ENCODE measurements around the gene COL20A1.
A peak's percentile ranks its signal among the peaks of the same experiment; 100 is the strongest.

COL20A1 gene

DNA sequence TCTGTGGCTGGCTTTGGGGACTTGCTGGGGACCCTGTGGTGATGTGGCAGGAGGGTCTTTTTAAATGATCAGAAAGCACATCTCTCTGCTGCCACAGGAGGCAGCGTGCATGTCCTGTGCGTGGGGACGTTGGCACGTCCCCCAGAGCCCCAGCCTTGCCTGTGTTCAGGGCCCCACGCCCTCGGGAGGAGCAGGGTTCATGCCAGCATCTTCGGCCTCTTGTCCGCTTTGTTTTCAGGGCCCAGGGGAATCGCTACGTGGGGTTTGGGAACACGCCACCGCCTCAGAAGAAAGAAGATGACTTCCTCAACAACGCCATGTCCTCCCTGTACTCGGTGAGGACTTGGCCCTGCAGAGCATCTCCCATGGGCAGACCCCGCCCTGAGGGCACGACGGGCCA lies 14.3 kb upstream of the COL20A1 start:
- no peak for DNase-seq (ENCODE audit: low read depth in 2 of 2)

DNA sequence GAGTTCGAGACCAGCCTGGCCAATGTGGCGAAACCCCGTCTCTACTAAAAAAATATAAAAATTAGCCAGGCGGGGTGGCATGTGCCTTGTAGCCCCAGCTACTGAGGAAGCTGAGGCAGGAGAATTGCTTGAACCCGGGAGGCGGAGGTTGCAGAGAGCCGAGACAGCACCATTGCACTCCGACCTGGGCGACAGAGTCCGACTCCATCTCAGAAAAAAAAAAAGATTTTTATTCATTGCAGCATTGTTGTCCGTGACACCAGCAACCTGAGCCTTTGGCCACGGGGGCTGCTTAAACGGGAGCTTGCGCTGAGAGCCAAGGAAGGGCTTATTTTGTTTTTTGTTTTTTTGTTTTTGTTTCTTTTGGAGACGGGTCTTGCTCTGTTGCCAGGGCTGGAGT lies 13.1 kb upstream of the COL20A1 start:
- DNase-seq (ENCODE audit: low read depth in 2 of 2), result no peak

DNA sequence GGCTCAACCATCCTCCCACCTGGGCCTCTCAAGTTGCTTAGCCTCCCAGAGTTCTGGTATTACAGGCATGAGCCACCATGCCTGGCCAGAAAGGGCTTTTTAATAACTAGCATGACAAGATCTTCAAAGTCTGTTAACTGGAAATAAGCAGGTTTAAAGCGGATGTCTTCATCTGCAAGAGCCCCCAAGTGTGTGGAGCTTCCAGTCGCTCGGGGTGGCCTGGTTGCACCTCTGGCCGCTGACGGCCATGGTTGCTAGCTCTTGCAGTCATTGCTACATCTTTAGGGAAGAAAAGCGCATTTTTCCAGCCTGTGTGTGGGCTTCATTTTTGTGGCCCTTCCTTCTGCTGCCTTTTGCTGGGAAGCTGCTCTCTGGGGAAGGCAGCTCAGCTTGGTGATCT lies 12.6 kb upstream of the COL20A1 start:
- DNase-seq (ENCODE audit: low read depth in 2 of 2), result no peak

DNA sequence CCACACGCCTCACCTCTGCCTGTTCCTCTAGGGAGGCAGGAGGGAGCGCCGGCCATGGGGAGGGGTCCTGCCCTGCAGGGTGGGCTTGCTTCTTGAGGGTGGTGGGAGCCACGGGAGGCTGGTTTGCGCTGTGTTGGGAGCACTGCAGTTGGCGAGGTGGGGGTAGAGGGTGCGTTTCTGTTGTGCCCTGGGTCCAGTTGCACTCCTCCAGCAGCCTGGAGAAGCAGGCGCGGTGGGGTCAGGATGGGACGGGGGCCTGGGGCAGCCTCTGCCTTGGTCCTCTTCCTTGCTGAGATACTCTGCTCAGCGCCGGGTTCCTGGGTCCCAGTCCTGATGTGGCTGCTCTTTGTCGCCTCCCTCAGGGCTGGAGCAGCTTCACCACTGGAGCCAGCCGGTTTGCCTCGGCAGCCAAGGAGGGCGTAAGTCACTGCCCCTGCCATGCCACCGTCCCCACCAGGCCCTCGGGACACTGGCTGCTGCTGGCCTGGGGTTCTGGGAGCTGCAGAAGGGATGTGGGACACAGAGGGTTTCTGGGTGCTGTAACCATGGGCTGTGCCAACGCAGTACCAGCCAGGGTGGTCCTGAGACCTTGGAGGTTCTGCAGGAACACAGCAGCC lies 11.9 kb upstream of the COL20A1 start:
- no peak for DNase-seq (ENCODE audit: low read depth in 2 of 2)

DNA sequence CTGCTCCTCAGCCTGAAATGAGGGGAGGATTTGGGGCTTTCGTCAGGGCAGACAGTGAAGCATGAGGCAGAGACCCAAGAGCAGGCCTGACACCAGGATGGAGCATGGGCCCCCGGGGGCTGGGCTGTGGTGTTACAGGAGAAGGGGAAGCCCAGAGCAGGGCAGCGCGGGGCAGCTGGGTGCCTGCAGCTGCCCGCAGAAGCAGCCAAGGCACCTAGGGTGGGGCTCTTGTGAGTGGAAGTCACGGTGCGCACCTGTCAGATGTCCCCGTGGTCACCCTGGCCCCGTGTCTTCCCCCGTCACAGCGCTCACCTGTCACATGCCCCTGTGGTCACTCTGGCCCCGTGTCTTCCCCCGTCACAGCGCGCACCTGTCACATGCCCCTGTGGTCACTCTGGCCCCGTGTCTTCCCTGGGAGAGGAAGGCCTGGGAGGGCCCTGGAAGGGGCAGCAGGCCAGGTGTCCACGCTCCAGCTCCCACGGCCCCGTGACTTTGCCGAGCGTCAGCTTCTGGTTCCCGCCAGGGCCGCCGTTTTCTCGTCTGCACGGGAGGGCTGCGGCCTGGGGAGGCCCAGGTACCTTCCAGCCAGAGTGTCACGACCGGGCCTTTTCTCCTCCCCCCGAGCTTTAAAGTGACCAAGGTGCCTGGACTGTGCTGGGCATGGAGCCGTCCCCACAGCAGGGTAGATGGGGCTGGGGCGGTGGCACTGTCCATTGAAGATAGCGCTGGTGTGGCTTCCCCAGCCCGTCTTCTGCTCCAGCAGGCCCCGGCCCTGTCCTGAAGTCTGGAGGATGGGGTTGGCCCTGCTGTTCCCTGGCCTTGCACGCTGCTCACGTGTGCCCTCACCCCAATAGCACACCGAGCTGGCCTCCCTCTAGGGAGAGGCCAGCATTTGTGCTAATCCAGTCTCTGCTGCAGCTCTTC lies 11.0 kb upstream of the COL20A1 start:
- no peak for DNase-seq (ENCODE audit: low read depth in 2 of 2)

DNA sequence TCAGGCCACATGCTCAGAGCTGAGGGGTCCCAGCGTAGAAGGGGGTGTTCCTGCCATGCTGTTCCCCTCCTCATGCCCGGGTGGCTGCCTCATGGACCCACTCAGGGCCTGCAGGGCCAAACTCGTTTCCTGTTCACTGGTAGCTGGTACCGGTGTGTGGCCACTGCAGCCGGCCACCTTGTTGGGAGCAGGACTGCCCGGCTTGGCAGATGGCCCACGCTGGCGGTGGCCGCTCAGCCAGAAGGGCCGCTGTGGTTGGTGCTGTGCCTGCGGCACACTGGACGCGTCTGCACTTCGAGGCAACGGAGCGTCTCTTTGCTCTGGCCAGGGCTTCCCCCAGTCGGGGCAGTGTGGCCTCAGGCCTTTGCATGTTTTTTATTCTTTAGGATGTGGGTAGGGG lies 10.0 kb upstream of the COL20A1 start:
- no peak for DNase-seq (ENCODE audit: low read depth in 2 of 2)

DNA sequence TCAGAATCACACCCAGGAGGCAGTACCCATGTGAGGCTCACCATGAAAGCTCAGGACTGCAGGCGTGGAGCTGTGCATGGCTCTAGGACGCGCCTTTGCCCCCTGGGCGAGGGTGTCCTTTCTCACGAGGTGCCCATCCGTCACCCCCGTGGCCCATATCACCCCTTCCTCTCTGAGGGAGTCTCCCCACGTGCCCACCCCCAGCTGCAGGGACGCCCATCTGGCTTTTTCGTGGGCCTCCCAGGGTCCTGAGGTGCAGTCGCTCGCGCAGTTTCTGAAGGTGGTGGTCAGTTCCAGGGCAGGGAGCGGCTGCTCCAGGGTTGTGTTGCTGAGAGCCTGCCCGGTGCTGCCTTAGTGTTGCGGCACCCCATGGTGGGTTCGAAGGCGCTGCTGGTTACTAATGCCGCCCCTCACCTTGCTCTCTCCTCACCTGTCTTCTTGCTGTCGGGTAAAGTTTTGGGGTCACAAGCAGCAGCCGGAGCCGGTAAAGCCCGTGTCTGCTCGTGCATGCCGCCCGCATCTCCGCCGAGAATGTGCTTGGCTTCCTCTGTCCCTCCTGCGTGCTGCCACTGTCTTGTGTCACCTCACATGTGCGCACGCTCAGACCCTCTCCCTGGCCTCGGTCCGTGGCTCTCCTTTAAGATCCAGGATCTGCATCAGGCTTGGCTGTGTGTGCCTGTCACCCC lies 9.4 kb upstream of the COL20A1 start:
- no peak for DNase-seq (ENCODE audit: low read depth in 2 of 2)

DNA sequence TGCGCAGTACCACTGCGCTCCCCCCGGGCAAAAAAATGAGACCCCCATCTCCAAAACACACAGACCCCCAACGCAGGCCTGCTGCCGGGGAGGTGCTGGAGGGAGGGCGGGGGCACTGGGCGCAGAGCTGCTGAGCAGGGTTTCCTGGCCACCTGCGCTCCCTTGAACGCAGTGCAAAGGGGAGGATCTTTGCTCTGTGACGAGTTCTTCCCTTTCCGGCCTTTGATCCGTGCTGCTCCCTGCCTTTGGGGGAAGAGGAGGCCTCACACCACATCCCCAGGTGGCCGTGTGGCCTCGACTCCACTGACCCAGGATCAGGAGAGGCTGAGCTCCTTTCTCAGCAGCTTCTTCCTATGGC lies 8.9 kb upstream of the COL20A1 start:
- DNase-seq (ENCODE audit: low read depth in 2 of 2), result no peak

DNA sequence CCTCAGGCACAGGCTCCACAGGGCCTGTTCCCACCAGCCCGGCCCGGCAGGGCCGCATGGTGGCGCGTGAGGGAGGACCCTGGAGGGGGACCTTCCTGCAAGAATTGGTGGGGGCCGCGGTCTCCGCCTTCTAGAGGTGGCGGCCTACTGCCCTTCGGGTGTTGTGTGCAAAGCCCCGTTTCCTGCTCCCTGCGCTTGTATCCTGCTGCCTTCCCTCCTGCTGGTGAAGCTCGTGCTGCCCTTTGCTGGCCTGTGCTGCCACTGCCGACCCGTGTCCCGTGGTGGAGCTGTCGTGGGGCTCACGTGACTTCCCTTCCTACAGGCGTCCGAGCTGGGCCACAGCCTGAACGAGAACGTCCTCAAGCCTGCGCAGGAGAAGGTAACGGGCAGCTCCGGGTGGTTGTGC lies 8.4 kb upstream of the COL20A1 start:
- no peak for DNase-seq (ENCODE audit: low read depth in 2 of 2)

DNA sequence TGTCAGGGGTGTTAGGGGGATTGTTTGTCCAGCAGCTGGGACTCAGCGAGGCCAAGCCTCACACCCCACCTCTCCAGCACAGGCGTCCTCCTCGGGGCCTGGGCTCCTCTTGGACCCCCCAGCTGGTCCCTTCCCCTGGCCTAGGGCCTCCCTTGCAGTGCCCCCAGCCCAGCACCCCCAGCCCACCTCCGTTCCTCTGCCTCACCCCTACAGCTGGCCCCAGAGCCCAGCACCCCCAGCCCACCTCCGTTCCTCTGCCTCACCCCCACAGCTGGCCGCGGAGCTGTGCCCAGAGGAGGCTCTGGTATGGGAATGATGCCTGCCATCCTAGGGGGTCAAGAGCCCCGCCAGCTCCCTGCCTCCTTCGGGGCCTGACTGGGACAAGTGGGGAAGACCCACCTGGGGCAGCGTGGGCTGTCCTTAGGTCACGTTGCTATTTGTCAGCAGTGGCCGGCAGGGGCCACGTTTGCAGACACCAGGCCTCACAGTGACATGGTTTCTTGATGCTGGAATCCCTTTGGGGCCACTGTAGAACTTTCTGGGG lies 7.9 kb upstream of the COL20A1 start:
- DNase-seq (ENCODE audit: low read depth in 2 of 2), result no peak

DNA sequence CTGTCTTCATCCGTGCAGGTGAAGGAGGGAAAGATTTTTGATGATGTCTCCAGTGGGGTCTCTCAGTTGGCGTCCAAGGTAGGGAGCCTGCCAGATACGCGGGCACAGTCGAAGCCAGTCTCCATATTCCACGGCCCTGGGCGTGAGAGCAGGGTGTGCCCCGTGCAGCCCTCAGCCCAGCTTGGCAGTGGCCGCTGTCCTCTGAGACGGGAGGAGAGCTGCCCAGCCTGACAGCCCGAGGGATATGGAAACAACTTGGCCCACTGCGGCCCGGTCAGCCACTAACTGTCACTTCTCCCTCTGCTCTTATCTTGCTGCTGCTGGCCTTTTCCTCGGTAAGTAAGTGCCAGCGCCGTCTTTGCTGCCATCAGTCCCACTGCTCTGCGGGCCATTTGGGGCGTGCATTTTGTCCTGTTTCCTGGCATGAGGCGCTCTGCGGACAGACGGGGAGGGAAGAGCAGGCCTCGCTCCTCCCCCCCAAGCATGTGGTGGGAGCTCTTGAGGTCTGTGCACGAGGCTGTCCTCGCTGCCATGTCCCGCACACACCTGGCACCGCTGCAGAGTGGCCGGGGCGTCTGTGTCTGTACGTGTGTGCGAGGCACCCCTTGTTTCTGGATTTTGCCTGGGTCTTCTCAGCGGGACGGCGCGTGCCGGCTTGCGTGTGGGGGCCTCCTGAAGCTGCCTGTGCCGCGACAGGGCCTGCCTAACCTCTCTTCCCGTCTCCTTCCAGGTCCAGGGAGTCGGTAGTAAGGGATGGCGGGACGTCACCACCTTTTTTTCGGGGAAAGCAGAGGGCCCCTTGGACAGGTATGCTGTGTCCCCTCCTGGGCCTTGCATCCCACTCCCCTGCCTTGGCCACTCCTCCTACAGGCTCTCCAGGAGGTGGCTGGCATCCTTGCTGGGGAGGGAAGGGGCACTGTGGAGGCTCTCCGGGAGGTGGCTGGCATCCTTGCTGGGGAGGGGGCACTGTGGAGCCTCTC lies 7.1 kb upstream of the COL20A1 start:
- no peak for DNase-seq (ENCODE audit: low read depth in 2 of 2)

DNA sequence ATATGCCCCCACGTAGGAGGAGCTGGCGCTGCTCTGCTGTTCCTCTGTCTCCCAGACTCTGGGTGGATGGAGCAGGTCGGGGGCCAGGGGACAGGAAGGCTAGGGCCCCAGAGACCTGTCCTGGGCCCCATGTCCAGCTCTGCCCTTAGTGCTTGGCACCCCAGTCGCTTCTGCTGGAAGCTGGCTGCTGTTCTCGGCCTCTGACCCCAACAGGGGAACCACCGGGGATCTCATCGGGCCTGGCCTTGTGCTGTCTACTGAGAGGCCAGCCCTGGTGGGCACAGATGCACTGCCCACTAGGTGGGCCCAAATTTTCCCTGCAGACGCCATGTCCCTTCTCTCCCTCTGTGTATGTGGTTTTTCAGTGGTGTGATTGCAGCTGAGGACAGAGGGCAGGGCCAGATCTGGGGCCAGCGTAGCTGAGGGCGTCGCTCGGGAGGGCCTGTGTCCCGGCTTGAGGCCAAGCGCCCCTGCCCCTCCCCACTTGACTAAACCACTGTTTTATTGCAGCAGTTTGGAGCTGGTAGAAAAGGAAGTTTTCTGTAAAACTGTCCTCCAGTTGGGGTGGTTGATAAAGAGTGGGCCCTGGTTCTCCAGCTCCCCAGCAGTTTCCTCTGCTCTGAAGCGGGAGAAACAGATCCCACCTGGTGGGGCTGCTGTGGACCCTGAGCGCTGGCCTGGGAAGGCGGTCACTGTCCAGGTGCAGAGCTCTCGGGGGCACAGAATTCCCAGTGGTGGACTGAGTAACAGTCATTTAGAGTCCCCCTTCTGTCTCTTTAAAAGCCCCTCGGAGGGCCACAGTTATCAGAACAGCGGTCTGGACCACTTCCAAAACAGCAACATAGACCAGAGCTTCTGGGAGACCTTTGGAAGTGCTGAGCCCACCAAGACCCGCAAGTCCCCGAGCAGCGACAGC lies 5.9 kb upstream of the COL20A1 start:
- DNase-seq (ENCODE audit: low read depth in 2 of 2), result no peak

DNA sequence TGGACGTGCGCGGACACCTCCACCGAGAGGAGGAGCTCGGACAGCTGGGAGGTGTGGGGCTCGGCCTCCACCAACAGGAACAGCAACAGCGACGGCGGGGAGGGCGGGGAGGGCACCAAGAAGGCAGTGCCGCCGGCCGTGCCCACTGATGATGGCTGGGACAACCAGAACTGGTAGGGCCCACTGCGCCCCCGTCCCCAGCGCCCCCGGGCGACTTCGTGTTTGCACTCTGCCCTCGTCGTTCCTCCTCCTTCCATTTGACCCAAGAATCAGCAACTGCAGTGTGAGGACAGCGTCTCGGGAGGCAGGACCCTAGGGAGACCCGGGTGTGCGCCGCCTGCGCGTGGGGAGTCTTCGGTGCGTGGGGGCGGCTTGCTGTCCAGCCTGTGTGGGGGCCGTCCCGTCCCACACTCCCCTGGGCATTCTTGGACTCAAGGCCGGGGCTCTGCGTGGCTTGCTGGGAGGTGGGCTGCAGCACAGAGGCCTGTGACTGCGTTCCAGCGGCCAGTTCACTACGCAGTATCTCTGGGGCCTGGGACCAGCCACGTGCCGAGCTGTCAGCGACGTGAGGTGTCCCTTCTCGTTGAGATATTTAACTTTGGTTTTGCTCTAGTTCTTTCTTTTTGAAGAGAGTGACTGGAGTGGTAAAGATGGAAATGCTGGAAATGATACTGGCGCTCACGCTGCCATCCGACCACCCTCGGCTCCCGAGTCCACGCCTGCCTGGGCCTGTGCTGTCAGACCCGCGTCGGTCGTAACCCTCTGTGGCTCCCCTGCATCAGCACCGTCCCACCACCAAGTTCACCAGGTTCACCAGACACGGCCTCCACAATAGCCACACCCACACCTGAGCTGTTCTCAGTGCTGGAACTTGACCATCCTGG lies 5.0 kb upstream of the COL20A1 start:
- DNase-seq (ENCODE audit: low read depth in 2 of 2), result no peak

DNA sequence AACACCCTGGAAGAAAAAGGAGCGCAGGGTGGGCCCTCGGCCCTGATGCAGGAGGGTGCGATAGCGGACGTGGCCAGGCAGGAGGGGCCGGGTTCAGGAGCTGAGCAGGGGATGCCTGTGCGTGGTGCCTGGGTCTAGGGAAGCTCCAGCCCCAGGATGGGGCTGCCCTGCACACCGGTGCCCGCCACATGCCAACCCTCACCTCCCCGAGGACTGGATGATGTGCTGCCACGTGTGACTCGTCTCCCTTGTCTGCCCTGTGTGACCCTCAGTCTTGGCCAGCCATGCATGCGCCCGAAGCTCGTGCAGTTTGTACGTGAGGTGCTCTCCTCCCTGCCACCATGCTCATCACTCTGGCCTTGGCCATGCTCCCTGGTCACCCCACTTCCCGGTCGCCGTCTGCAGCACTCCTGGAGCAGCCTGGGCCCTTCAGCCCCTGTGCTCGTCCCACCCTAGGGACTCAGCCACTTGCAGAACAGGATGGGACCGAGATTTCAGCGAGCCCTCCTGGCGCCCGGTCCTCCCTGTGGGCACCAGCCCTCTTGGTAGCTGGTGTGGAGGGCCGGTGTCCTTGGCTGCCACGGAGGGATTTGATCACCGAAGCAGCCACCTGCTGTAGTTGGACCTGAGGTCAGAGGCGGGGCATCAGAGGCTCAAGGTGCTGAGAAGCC lies 4.3 kb upstream of the COL20A1 start:
- no peak for DNase-seq (ENCODE audit: low read depth in 2 of 2)

DNA sequence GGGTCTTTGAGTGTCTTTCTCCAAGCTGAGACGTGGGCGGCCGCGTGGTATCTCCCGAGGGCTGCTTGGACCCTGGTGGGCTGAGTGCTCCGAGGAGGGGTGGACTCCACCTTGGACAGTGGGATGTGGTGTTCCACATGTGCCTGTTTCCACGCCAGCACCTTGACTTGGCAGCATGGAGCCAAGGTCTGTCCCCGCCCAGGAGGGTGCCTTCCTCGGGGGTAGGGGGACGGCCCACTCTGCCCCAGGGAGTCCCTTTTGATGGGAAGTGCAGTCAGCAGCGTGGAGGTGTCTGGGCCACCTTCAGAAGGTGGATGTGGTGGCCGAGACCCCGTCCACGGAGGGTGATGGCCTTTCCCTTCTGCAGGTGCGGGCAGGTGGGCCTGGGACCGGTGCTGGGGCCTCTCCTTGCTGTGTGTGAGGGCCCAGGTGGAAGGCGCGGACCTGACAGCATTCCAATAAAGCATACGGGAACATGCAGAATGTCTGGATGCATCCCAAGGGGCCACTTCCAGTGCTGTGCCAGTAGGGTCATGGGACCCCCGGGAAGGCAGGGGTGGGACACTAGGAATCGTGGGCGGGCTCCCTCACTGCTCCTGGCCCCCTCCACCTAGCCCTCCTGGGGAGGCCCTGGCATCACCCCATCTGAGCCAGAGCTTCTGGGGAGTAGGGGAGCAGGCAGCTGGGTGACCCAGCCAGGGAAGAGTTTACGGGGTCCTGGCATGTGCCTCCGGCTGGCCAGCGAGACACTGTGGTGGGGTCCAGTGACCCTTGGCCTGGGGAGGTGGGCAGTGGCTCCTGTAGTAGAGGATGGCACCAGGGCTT lies 3.5 kb upstream of the COL20A1 start:
- no peak for DNase-seq (ENCODE audit: low read depth in 2 of 2)

DNA sequence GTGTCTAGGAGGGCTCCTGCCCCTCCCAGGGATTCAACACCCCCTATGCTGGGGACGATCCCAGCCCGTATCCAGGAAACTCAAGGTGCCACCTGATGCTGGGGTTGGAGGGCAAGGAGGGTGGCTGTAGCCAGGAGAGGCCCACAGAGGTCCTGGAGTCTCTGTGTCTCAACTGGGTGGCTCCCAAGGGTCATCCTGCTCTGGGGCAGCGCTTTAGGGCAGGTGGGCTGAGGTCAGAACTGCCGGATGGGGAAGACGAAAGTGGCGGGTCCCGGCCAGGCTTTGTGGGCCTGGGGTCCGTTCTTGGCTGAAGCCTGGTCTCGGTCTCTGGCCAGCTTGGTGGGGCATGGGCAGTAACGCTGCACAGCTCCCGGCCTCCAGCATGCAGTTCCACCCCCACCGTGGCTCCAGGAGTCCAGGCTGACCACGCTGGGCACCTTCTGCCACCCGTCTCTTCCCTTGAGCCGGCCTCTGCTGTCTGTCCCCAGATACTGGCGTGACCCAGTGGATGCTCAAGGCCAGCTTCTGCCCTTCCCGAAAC lies 2.8 kb upstream of the COL20A1 start:
- no peak for DNase-seq (ENCODE audit: low read depth in 2 of 2)

DNA sequence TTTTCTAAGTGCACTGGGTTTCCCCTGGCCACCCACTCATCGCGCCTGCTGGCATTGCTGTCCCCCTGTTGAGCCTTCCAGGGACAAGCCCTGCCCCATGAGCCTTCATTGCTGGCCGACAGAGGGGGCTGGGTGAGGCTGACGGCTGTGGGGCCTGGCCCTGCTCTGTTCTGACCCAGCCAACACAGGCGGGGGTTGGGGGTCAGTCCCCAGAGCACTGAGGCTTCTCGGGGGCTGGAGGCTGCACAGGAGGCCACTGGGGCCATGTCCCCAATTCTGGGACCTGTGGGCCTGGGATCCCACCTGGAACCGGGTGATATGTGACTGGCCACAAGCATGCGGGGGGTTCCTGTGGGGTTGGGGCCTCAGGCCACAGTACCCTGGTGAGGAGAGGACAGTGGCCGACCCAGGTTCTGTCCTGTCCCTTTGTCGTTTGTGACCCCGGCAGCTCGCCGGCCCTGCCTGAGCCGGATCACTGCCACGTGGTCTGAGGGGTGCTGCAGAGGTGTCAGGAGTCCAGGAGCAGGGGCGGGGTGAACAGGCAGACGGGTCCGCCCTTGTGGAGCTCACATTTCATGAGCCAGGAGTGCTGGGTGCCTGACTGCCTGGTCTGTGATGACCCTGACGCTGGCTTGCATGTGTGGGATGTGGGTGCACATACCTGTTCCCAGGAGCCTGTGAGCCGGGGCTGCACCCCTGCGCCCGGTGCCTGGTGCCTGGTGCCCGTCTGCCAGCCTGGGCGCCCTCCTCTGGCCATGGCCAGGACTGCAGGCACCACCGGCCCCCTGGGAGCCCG lies 2.1 kb upstream of the COL20A1 start:
- peak; percentile 15 to 29 for DNase-seq (ENCODE audit: low read depth in 2 of 2)

Data from stimulated activated CD8-positive, alpha-beta memory T cell treated with anti-CD3 and anti-CD28 coated beads, Interleukin-2, amount 100 ng/mL, for 1 hour (primary cell).